ENCODE results near the gene ZBTB1. TPM values are rescaled to one million over a fixed set of nuclear protein-coding genes. Genes with fewer than 3 reads are reported as not detected.

ZBTB1 gene
- total and polyA plus RNA-seq, 3 donors from 2014 or later: 20.8 to 34.7 (median 33.2) TPM

- intact Hi-C loops (cut with DNase I; ENCODE audit: low total_unique reads): loop anchor here (10.0 kb wide), 1 partner anchor 92 kb away; no protein-coding TSS in a partner anchor
- no peak for DNase-seq
- WGBS, 2 donors: 47 to 54% methylated on average over 4 of the region's 4 CpGs
- no peaks in the 10 kb centered on the region for H3K4me1 ChIP-seq
- no peaks in the 10 kb centered on the region for H3K9me3 ChIP-seq
- H3K27me3 ChIP-seq: no peaks in the 10 kb centered on the region
- peak overlapping the region in 1 of 2 donors; percentile 68 for H3K4me3 ChIP-seq
- TF ChIP-seq CTCF (IDR thresholded peaks at IDR 0.05) (no peak), POLR2A (IDR thresholded peaks at IDR 0.05) (no peak)
- H3K27ac ChIP-seq: no peak overlapping the region
- H3K36me3 ChIP-seq (ENCODE audit: low read depth, missing control alignments): no peaks in the 10 kb centered on the region
Measured at GRCh38 chr14:64542836-64543201, 38.2 kb downstream of the ZBTB1 start.

GRCh38 chr14:64544607-64545312 is 40.2 kb downstream of the ZBTB1 start:
- 79 to 81% methylated on average over 5 of the region's 5 CpGs for WGBS, 2 donors
- TF ChIP-seq POLR2A (IDR thresholded peaks at IDR 0.05) (no peak), CTCF (IDR thresholded peaks at IDR 0.05) (no peak)
- Histone ChIP-seq H3K4me1 (no peaks in the 10 kb centered on the region), H3K36me3 (ENCODE audit: low read depth, missing control alignments) (no peaks in the 10 kb centered on the region), H3K27me3 (no peaks in the 10 kb centered on the region), H3K9me3 (no peaks in the 10 kb centered on the region), H3K4me3 (no peak overlapping the region), H3K27ac (no peak overlapping the region)
- no peak for DNase-seq
- intact Hi-C loops (cut with DNase I; ENCODE audit: low total_unique reads): loop anchor here (10.0 kb wide), 1 partner anchor 90 kb away; no protein-coding TSS in a partner anchor

DNA sequence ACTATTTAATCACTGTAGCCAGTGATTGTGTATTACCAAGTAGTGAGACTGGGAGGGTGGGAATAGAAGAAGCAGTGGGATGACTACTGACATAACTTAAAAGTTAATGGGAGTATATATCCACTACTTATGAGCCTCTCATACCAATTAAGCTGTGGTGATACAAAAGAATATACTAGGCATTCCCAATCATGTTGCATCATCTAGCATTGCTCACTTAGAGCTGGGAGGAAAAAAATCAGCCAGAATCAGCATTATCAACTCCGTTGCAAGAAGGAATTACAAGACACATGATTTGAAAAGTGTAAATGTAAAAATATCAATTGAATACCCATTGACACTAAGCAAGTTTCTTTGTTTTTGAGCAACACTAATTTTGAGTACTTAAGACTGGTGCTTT is 44.4 kb downstream of the ZBTB1 start:
- no peak for TF ChIP-seq POLR2A (IDR thresholded peaks at IDR 0.05)
- TF ChIP-seq CTCF (IDR thresholded peaks at IDR 0.05): no peak
- H3K27ac ChIP-seq: no peak overlapping the region
- no peaks in the 10 kb centered on the region for H3K4me1 ChIP-seq
- DNase-seq: no peak
- intact Hi-C loops (cut with DNase I; ENCODE audit: low total_unique reads): loop anchor here (10.0 kb wide), 1 partner anchor 86 kb away; no protein-coding TSS in a partner anchor
- H3K9me3 ChIP-seq: no peaks in the 10 kb centered on the region
- WGBS, 2 donors: 50 to 76% methylated on average over 1 of the region's 1 CpG
- no peaks in the 10 kb centered on the region for H3K27me3 ChIP-seq
- H3K4me3 ChIP-seq: no peak overlapping the region
- no peaks in the 10 kb centered on the region for H3K36me3 ChIP-seq (ENCODE audit: low read depth, missing control alignments)

- Histone ChIP-seq H3K36me3 (ENCODE audit: low read depth, missing control alignments) (no peaks in the 10 kb centered on the region), H3K27me3 (no peaks in the 10 kb centered on the region), H3K27ac (no peak within 1 kb of the TSS), H3K4me1 (no peaks in the 10 kb centered on the region), H3K9me3 (no peaks in the 10 kb centered on the region), H3K4me3 (peak within 1 kb of the TSS; percentile 46 to 59)
- 17 to 20% methylated on average over 37 to 43 of the region's 54 CpGs for WGBS, 2 donors
- peak; percentile 28 for DNase-seq
- no peak for TF ChIP-seq POLR2A (IDR thresholded peaks at IDR 0.05)
- TF ChIP-seq CTCF (IDR thresholded peaks at IDR 0.05): no peak
- intact Hi-C loops (cut with DNase I; ENCODE audit: low total_unique reads): loop anchor here (10.0 kb wide), 1 partner anchor 85 kb away; no protein-coding TSS in a partner anchor
Measured at GRCh38 chr14:64549791-64550620, 45.4 kb downstream of the ZBTB1 start, which contains the start of gene PPP1R36. Gene PPP1R36 (plus strand): TSS chr14:64549961. CDS start chr14:64549998, 37 bp downstream.

Measured in testis (tissue), 3 donors.